ENCODE results near the gene RAD23B. TPM values are rescaled to one million over a fixed set of nuclear protein-coding genes. Genes with fewer than 3 reads are reported as not detected.

RAD23B gene
- total and polyA plus RNA-seq, 2 of the 13 experiments (the other 11 are each of a cell fraction or from before 2014, with no cell fraction given): 133 to 156 TPM

- TF ChIP-seq ZHX2 (IDR thresholded peaks at IDR 0.05; ENCODE audit: low read depth) (no peak), ZHX2 (CRISPR knock-in tag; IDR thresholded peaks at IDR 0.05; ENCODE audit: borderline replicate concordance) (no peak), SALL1 (CRISPR knock-in tag; IDR thresholded peaks at IDR 0.05) (peak; percentile 46; the same call in 1 of the 2 replicates), ZMYM4 (CRISPR knock-in tag; IDR thresholded peaks at IDR 0.05) (no peak), MIER2 (CRISPR knock-in tag; IDR thresholded peaks at IDR 0.05) (no peak), MYC (CRISPR knock-in tag; IDR thresholded peaks at IDR 0.05; ENCODE audit: borderline replicate concordance) (no peak), NFRKB (IDR thresholded peaks at IDR 0.05) (no peak), KDM1A (CRISPR knock-in tag; IDR thresholded peaks at IDR 0.05) (no peak), NFATC3 (CRISPR knock-in tag; IDR thresholded peaks at IDR 0.05) (no peak), ZFP41 (CRISPR knock-in tag; IDR thresholded peaks at IDR 0.05; ENCODE audit: borderline replicate concordance) (no peak), CAMTA2 (CRISPR knock-in tag; IDR thresholded peaks at IDR 0.05; ENCODE audit: borderline replicate concordance) (no peak), ZNF383 (CRISPR knock-in tag; IDR thresholded peaks at IDR 0.05; ENCODE audit: borderline replicate concordance) (no peak), ZSCAN21 (CRISPR knock-in tag; IDR thresholded peaks at IDR 0.05; ENCODE audit: borderline replicate concordance) (no peak), ZZZ3 (CRISPR knock-in tag; IDR thresholded peaks at IDR 0.05; ENCODE audit: borderline replicate concordance) (no peak), SIX1 (CRISPR knock-in tag; IDR thresholded peaks at IDR 0.05; ENCODE audit: borderline replicate concordance) (peak; percentile 65; the same call in 1 of the 2 replicates), ZNF644 (CRISPR knock-in tag; IDR thresholded peaks at IDR 0.05; ENCODE audit: low read depth) (0 out of 2 replicates have a peak, but pooled peaks have one; percentile 30), ZNF761 (CRISPR knock-in tag; conservative IDR thresholded peaks at IDR 0.05) (no peak), USF2 (IDR thresholded peaks at IDR 0.05; ENCODE audit: low read depth, low read length) (no peak), USF2 (CRISPR knock-in tag; IDR thresholded peaks at IDR 0.05; ENCODE audit: borderline replicate concordance) (no peak), RXRA (CRISPR knock-in tag; IDR thresholded peaks at IDR 0.05) (no peak), CHD2 (IDR thresholded peaks at IDR 0.05; ENCODE audit: low read depth, low read length) (no peak), KDM2A (CRISPR knock-in tag; IDR thresholded peaks at IDR 0.05; ENCODE audit: borderline replicate concordance, low read depth) (no peak), MAFK (conservative IDR thresholded peaks at IDR 0.05 in 1 of 2, IDR thresholded peaks at IDR 0.05 in 1 of 2; ENCODE audit: low read length in 2 of 2) (no peak), NONO (IDR thresholded peaks at IDR 0.05) (no peak), NONO (CRISPR knock-in tag; conservative IDR thresholded peaks at IDR 0.05) (no peak)
Observed at GRCh38 chr9:107269681-107270080, 13.4 kb upstream of the RAD23B start (continued).

Data from HepG2 (cell line).